Left lung (tissue), 10 donors: Measurements from ENCODE around the gene CHPF. TPM values are rescaled to one million over a fixed set of nuclear protein-coding genes. Genes with fewer than 3 reads are reported as not detected.
A peak's percentile ranks its signal among the peaks of the same experiment; 100 is the strongest.

Experiments used
- ATAC-seq: fragments of 200-7000 bp; cut with Tn5 transposase; one replicate; pipeline ENCODE4 v1.9.1; 2020; ENCODE audit warnings: moderate library complexity
- DNase-seq, 4 donors: peaks; one replicate each; pipeline ENCODE4 v3.0.0-alpha.2; 2013 to 2020
- H3K27ac ChIP-seq, 2 donors: fragments of 200-600 bp; sonication (generic) in 1 of 2; one replicate each; pipeline versions ENCODE4 v1.5.0 to v1.8.0; 2020 to 2021
- H3K27me3 ChIP-seq, 2 donors: fragments of 200-600 bp; sonication (generic) in 1 of 2; one replicate each; pipeline versions ENCODE4 v1.5.0 to v1.8.0; 2020 to 2021
- H3K36me3 ChIP-seq, 2 donors: fragments of 200-600 bp; sonication (generic) in 1 of 2; one replicate each; pipeline versions ENCODE4 v1.5.0 to v1.8.0; 2020 to 2021
- H3K4me1 ChIP-seq, 2 donors: fragments of 200-600 bp; one replicate each; pipeline ENCODE4 v1.8.0; 2021
- H3K4me3 ChIP-seq, 2 donors: fragments of 200-600 bp; sonication (generic) in 1 of 2; one replicate each; pipeline versions ENCODE4 v1.5.0 to v1.8.0; 2020 to 2021; ENCODE audit warnings: mild to moderate bottlenecking in 1 of 2
- H3K9me3 ChIP-seq, 2 donors: fragments of 200-600 bp; sonication (generic) in 1 of 2; one replicate each; pipeline versions ENCODE4 v1.5.0 to v1.8.0; 2020 to 2021
- intact Hi-C, 2 donors: fragments of 100-400 bp; cut with DNase I; formaldehyde crosslinking; loops; one replicate each; pipeline versions ENCODE4 v1.11.2 to v1.14.2; 2022
- polyA plus RNA-seq, 6 donors: library from polyadenylated mRNA; unstranded; fragments of 120-200 nt; gene quantifications; one replicate each; pipeline ENCODE4 v1.2.1, GENCODE V29; 2013; ENCODE audit not compliant: insufficient read length in 6 of 6
- total RNA-seq, 2 donors: library from RNA; stranded (reverse); fragmentation: NEBNext Ultra II Directional; extraction: Animal tissue kit (Norgen Biotek cat#: 25700); gene quantifications; one replicate each; pipeline ENCODE4 v1.2.1, GENCODE V29; 2021
- TF ChIP-seq, protein P1 (sequence below), 2 donors: fragments of 200-600 bp; sonication (generic) in 1 of 2; IDR thresholded peaks; one replicate each; pipeline versions ENCODE4 v1.5.0 to v1.8.0; 2021; ENCODE audit warnings: antibody characterized with exemption in 2 of 2
- donor health status: DM: no; HTN: yes; CAD: no.
- donor health status: DM: no; HTN: no; CAD: no.

CHPF gene
- total and polyA plus RNA-seq, 8 donors = 18.8 to 114 (median 28.0) TPM

GRCh38 chr2:219517954-219518778, 25.4 kb downstream of the CHPF start:
- TF ChIP-seq, protein P1, sequence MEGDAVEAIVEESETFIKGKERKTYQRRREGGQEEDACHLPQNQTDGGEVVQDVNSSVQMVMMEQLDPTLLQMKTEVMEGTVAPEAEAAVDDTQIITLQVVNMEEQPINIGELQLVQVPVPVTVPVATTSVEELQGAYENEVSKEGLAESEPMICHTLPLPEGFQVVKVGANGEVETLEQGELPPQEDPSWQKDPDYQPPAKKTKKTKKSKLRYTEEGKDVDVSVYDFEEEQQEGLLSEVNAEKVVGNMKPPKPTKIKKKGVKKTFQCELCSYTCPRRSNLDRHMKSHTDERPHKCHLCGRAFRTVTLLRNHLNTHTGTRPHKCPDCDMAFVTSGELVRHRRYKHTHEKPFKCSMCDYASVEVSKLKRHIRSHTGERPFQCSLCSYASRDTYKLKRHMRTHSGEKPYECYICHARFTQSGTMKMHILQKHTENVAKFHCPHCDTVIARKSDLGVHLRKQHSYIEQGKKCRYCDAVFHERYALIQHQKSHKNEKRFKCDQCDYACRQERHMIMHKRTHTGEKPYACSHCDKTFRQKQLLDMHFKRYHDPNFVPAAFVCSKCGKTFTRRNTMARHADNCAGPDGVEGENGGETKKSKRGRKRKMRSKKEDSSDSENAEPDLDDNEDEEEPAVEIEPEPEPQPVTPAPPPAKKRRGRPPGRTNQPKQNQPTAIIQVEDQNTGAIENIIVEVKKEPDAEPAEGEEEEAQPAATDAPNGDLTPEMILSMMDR (IDR thresholded peaks at IDR 0.05) = no peak

DNA sequence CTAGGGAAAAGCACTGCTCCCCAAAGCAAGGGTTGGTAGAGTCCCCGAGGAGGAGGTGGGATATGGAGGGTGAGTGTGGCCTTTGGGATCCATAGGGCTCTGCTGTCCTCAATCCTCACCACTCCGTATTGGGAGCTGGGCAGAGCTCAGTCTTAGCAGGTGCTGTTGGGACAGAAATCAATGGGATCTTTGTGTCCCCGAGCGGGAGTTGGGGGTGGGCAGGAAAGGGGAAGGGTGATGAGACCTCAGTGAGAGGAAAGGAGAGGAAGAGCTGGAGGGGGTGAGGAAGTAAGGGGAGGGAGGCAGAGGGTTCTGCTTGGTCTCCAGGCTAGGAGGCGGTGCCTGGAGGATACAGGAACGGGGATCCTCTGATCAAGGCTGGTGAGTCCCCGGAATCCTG, 26.7 kb downstream of the CHPF start:
- TF ChIP-seq, protein P1 (IDR thresholded peaks at IDR 0.05) = no peak
- Histone ChIP-seq H3K36me3 (no peaks in the 10 kb centered on the region), H3K4me1 (peaks cover 0 to 6% of the 10 kb centered on the region in 2 donors), H3K27me3 (peaks cover 42 to 100% of the 10 kb centered on the region in 2 donors), H3K4me3 (no peak overlapping the region), H3K9me3 (no peaks in the 10 kb centered on the region), H3K27ac (no peak overlapping the region)
- DNase-seq = no peak
- ATAC-seq = no peak
- intact Hi-C loops = no loop called here

More at GRCh38 chr2:219517954-219518778, 25.4 kb downstream of the CHPF start:
- ATAC-seq (no peak), DNase-seq (no peak)
- Histone ChIP-seq H3K27ac (no peak overlapping the region), H3K4me3 (no peak overlapping the region), H3K9me3 (no peaks in the 10 kb centered on the region), H3K4me1 (peaks cover 0 to 15% of the 10 kb centered on the region in 2 donors), H3K27me3 (peaks cover 39 to 100% of the 10 kb centered on the region in 2 donors), H3K36me3 (no peaks in the 10 kb centered on the region)
- intact Hi-C loops = no loop called here

GRCh38 chr2:219515874-219516629, 27.6 kb downstream of the CHPF start:
- no peak for ATAC-seq
- peaks cover 0 to 6% of the 10 kb centered on the region in 2 donors for H3K4me1 ChIP-seq

GRCh38 chr2:219514836-219515235, 28.8 kb downstream of the CHPF start:
- Histone ChIP-seq H3K27me3 (peaks cover 43 to 100% of the 10 kb centered on the region in 2 donors), H3K4me1 (peaks cover 0 to 9% of the 10 kb centered on the region in 2 donors), H3K36me3 (no peaks in the 10 kb centered on the region), H3K9me3 (no peaks in the 10 kb centered on the region), H3K27ac (no peak overlapping the region), H3K4me3 (no peak overlapping the region)
- peak in 1 of 4 donors; percentile 78 for DNase-seq
- no peak for ATAC-seq
- intact Hi-C loops = no loop called here
- TF ChIP-seq, protein P1 (IDR thresholded peaks at IDR 0.05) = no peak

More at GRCh38 chr2:219515874-219516629, 27.6 kb downstream of the CHPF start:
- H3K9me3 ChIP-seq = no peaks in the 10 kb centered on the region
- intact Hi-C loops = no loop called here
- TF ChIP-seq, protein P1 (IDR thresholded peaks at IDR 0.05) = no peak
- H3K27ac ChIP-seq = no peak overlapping the region
- H3K27me3 ChIP-seq = peaks cover 35 to 100% of the 10 kb centered on the region in 2 donors
- peak in 1 of 4 donors; percentile 63 for DNase-seq
- no peaks in the 10 kb centered on the region for H3K36me3 ChIP-seq
- H3K4me3 ChIP-seq = no peak overlapping the region
